ENCODE data around the gene ASB1.

The ASB1 gene

DNA sequence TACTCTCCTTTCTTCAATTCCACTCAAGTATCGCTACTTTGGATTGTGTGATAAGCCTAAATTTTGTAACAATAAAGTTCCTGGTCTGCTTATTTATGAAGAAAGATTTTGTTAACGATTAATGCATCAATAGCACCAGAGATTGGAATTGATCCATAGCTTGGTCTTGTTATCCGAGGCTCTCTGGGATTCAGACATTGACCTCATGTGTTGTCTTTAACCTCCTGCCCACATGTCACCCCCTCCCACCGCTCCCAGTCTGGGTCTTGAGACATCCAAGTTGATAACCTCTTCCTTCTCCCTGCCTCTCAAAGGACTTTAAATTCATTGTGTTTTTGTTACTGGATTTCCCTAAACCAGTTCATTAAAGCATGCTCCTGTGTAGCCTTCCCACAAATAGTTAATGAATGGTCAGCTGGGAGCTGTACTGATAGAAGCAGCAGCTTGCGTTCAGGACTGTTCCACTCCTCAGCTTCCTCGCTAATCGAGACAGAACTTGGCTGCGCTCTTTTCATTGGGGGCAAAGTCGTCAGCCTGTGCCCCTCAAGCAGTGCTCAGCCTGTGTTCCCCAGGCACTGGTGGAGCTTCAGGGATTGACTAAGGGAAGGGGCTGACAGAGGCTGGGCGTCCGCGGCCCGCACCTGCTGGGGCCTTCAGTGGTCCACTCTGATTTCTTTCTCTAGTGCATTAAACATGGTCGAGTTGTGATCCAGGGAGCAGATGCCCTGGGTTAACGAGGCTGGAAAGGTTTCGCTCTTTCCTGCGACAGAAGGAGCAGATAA is 18.9 kb downstream of the ASB1 start:
- H3K9me3 ChIP-seq (ENCODE audit: control insufficient read depth, insufficient read depth, low read depth, low read length): no peaks in the 10 kb centered on the region
- ChIA-PET CTCF (interaction anchor here (0.6 to 0.7 kb wide), 2 partner anchors 12 to 15 kb away, joined by 3 read pairs; no protein-coding TSS in a partner anchor), POLR2A (no interaction called here)
- TF ChIP-seq ZNF404 (tag by site-specific recombination; IDR thresholded peaks at IDR 0.05): no peak
- TF ChIP-seq, protein P1, sequence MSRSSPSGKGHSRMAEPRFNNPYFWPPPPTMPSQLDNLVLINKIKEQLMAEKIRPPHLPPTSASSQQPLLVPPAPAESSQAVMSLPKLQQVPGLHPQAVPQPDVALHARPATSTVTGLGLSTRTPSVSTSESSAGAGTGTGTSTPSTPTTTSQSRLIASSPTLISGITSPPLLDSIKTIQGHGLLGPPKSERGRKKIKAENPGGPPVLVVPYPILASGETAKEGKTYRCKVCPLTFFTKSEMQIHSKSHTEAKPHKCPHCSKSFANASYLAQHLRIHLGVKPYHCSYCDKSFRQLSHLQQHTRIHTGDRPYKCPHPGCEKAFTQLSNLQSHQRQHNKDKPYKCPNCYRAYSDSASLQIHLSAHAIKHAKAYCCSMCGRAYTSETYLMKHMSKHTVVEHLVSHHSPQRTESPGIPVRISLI (tag by site-specific recombination; IDR thresholded peaks at IDR 0.05): no peak
- TF ChIP-seq, protein P2, sequence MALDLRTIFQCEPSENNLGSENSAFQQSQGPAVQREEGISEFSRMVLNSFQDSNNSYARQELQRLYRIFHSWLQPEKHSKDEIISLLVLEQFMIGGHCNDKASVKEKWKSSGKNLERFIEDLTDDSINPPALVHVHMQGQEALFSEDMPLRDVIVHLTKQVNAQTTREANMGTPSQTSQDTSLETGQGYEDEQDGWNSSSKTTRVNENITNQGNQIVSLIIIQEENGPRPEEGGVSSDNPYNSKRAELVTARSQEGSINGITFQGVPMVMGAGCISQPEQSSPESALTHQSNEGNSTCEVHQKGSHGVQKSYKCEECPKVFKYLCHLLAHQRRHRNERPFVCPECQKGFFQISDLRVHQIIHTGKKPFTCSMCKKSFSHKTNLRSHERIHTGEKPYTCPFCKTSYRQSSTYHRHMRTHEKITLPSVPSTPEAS (tag by site-specific recombination; IDR thresholded peaks at IDR 0.05): no peak
- TF ChIP-seq ZNF791 (tag by site-specific recombination; IDR thresholded peaks at IDR 0.05): no peak
- no peak for TF ChIP-seq ZNF777 (tag by site-specific recombination; IDR thresholded peaks at IDR 0.05; ENCODE audit: borderline replicate concordance)
- no peak for TF ChIP-seq ZNF621 (tag by site-specific recombination; IDR thresholded peaks at IDR 0.05)
- no peak for TF ChIP-seq ZNF416 (tag by site-specific recombination; IDR thresholded peaks at IDR 0.05)
- H3K4me1 ChIP-seq (ENCODE audit: control insufficient read depth, insufficient read depth, low read length): no peaks in the 10 kb centered on the region
- peaks cover 24 to 75% of the 10 kb centered on the region in 2 experiments for H3K36me3 ChIP-seq (ENCODE audit: control insufficient read depth in 2 of 2, insufficient read depth in 1 of 2, low read length in 2 of 2)
- H3K27ac ChIP-seq (ENCODE audit: extremely low read depth, low read depth, low read length): no peak overlapping the region
- no peak overlapping the region for H3K4me3 ChIP-seq (ENCODE audit: low read depth, low read length)

DNA sequence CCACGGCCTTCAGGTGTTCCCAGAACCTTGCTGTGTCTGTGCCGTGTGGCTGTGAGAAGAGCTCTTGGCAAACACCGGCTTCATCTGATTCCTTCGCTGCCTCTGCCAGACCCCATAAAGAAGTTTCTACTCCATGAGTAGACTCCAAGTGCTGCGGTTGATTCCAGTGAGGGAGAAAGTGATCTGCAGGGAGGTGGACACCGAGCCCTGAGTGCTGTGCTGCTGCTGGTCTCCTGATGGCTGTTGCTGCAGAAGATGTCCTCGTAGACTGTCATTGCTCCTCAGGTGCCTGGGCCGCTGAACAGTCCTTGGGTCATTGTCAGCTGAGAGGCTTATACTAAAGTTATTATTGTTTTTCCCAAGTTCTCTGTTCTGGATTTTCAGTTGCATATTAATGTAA is 19.6 kb downstream of the ASB1 start:
- no peaks in the 10 kb centered on the region for H3K9me3 ChIP-seq (ENCODE audit: control insufficient read depth, insufficient read depth, low read depth, low read length)
- ChIA-PET POLR2A (no interaction called here), CTCF (interaction anchor here (0.6 to 0.7 kb wide), 2 partner anchors 15 to 182 kb away, joined by 3 read pairs; no protein-coding TSS in a partner anchor)
- H3K4me3 ChIP-seq (ENCODE audit: low read depth, low read length): no peak overlapping the region
- no peaks in the 10 kb centered on the region for H3K4me1 ChIP-seq (ENCODE audit: control insufficient read depth, insufficient read depth, low read length)
- no peak for TF ChIP-seq KLF8 (tag by site-specific recombination; IDR thresholded peaks at IDR 0.05)
- TF ChIP-seq ZNF16 (tag by site-specific recombination; IDR thresholded peaks at IDR 0.05; ENCODE audit: low read depth): no peak
- TF ChIP-seq ZNF558 (tag by site-specific recombination; IDR thresholded peaks at IDR 0.05): no peak
- no peak for TF ChIP-seq BCL11B (tag by site-specific recombination; IDR thresholded peaks at IDR 0.05; ENCODE audit: low read depth)
- TF ChIP-seq ZSCAN16 (tag by site-specific recombination; IDR thresholded peaks at IDR 0.05): no peak
- TF ChIP-seq REPIN1 (tag by site-specific recombination; IDR thresholded peaks at IDR 0.05; ENCODE audit: low read depth): no peak
- TF ChIP-seq, protein P3, sequence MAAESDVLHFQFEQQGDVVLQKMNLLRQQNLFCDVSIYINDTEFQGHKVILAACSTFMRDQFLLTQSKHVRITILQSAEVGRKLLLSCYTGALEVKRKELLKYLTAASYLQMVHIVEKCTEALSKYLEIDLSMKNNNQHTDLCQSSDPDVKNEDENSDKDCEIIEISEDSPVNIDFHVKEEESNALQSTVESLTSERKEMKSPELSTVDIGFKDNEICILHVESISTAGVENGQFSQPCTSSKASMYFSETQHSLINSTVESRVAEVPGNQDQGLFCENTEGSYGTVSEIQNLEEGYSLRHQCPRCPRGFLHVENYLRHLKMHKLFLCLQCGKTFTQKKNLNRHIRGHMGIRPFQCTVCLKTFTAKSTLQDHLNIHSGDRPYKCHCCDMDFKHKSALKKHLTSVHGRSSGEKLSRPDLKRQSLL (tag by site-specific recombination; IDR thresholded peaks at IDR 0.05): no peak
- TF ChIP-seq KLF1 (tag by site-specific recombination; IDR thresholded peaks at IDR 0.05): no peak
- TF ChIP-seq, protein P4, sequence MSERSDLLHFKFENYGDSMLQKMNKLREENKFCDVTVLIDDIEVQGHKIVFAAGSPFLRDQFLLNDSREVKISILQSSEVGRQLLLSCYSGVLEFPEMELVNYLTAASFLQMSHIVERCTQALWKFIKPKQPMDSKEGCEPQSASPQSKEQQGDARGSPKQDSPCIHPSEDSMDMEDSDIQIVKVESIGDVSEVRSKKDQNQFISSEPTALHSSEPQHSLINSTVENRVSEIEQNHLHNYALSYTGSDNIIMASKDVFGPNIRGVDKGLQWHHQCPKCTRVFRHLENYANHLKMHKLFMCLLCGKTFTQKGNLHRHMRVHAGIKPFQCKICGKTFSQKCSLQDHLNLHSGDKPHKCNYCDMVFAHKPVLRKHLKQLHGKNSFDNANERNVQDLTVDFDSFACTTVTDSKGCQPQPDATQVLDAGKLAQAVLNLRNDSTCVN (tag by site-specific recombination; optimal IDR thresholded peaks at IDR 0.05): no peak
- no peak for TF ChIP-seq HOXC10 (CRISPR knock-in tag; IDR thresholded peaks at IDR 0.05)
- TF ChIP-seq, protein P5, sequence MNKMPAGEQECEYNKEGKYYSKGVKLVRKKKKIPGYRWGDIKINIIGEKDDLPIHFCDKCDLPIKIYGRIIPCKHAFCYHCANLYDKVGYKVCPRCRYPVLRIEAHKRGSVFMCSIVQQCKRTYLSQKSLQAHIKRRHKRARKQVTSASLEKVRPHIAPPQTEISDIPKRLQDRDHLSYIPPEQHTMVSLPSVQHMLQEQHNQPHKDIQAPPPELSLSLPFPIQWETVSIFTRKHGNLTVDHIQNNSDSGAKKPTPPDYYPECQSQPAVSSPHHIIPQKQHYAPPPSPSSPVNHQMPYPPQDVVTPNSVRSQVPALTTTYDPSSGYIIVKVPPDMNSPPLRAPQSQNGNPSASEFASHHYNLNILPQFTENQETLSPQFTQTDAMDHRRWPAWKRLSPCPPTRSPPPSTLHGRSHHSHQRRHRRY (tag by site-specific recombination; IDR thresholded peaks at IDR 0.05): no peak
- no peak for TF ChIP-seq ZNF223 (tag by site-specific recombination; IDR thresholded peaks at IDR 0.05)
- no peak for TF ChIP-seq ZBTB20 (tag by site-specific recombination; IDR thresholded peaks at IDR 0.05)
- no peak for TF ChIP-seq ZNF510 (tag by site-specific recombination; IDR thresholded peaks at IDR 0.05; ENCODE audit: insufficient replicate concordance)
- TF ChIP-seq ZNF707 (tag by site-specific recombination; IDR thresholded peaks at IDR 0.05): no peak
- TF ChIP-seq ZNF660 (tag by site-specific recombination; IDR thresholded peaks at IDR 0.05): no peak
- TF ChIP-seq, protein P6, sequence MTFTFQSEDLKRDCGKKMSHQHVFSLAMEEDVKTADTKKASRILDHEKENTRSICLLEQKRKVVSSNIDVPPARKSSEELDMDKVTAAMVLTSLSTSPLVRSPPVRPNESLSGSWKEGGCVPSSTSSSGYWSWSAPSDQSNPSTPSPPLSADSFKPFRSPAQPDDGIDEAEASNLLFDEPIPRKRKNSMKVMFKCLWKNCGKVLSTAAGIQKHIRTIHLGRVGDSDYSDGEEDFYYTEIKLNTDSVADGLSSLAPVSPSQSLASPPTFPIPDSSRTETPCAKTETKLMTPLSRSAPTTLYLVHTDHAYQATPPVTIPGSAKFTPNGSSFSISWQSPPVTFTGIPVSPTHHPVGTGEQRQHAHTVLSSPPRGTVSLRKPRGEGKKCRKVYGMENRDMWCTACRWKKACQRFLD (tag by site-specific recombination; IDR thresholded peaks at IDR 0.05): no peak
- TF ChIP-seq, protein P7, sequence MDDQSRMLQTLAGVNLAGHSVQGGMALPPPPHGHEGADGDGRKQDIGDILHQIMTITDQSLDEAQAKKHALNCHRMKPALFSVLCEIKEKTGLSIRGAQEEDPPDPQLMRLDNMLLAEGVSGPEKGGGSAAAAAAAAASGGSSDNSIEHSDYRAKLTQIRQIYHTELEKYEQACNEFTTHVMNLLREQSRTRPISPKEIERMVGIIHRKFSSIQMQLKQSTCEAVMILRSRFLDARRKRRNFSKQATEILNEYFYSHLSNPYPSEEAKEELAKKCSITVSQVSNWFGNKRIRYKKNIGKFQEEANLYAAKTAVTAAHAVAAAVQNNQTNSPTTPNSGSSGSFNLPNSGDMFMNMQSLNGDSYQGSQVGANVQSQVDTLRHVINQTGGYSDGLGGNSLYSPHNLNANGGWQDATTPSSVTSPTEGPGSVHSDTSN (CRISPR knock-in tag; IDR thresholded peaks at IDR 0.05): no peak
- H3K27ac ChIP-seq (ENCODE audit: extremely low read depth, low read depth, low read length): no peak overlapping the region
- peaks cover 24 to 80% of the 10 kb centered on the region in 2 experiments for H3K36me3 ChIP-seq (ENCODE audit: control insufficient read depth in 2 of 2, insufficient read depth in 1 of 2, low read length in 2 of 2)

Data from HEK293 (cell line).